KMS-11 (cell line): ENCODE data around the gene KCTD3.

ENCODE experiments used
- H2AFZ ChIP-seq: fragments of 200-600 bp; sonication (generic); 2 replicates; pipeline ENCODE4 v1.6.1; 2016; ENCODE audit warnings: antibody characterized with exemption, mixed run types, low read depth
- H3K27ac ChIP-seq: fragments of 200-600 bp; sonication (generic); 2 replicates; pipeline ENCODE4 v1.6.1; 2016; ENCODE audit warnings: mild to moderate bottlenecking, mixed run types
- H3K27me3 ChIP-seq: fragments of 200-600 bp; sonication (generic); 2 replicates; pipeline ENCODE4 v1.6.1; 2017; ENCODE audit warnings: mild to moderate bottlenecking, low read depth, mixed run types, moderate library complexity; ENCODE audit not compliant: insufficient read depth
- H3K36me3 ChIP-seq: fragments of 200-600 bp; sonication (generic); 2 replicates; pipeline ENCODE4 v1.6.1; 2017; ENCODE audit warnings: mild to moderate bottlenecking, mixed run types; ENCODE audit not compliant: insufficient read depth
- H3K4me1 ChIP-seq: fragments of 200-600 bp; sonication (generic); 2 replicates; pipeline ENCODE4 v1.6.1; 2016; ENCODE audit warnings: mild to moderate bottlenecking, low read depth, mixed run types; ENCODE audit not compliant: poor library complexity, severe bottlenecking
- H3K4me2 ChIP-seq: fragments of 200-600 bp; sonication (generic); 2 replicates; pipeline ENCODE4 v1.7.0; 2016; ENCODE audit warnings: mild to moderate bottlenecking, mixed run types
- H3K4me3 ChIP-seq: fragments of 200-600 bp; sonication (generic); IDR thresholded peaks from 2 replicates; pipeline ENCODE4 v1.6.1; 2017; ENCODE audit warnings: low read depth, low read length, mixed read lengths; ENCODE audit not compliant: insufficient read depth
- H3K79me2 ChIP-seq: fragments of 200-600 bp; sonication (generic); 2 replicates; pipeline ENCODE4 v1.6.1; 2016; ENCODE audit warnings: low read depth, mixed run types; ENCODE audit not compliant: insufficient read depth
- H3K9ac ChIP-seq: fragments of 200-600 bp; sonication (generic); 2 replicates; pipeline ENCODE4 v1.6.1; 2016; ENCODE audit warnings: mild to moderate bottlenecking, mixed run types
- H4K20me1 ChIP-seq: fragments of 200-600 bp; sonication (generic); 2 replicates; pipeline ENCODE4 v1.6.1; 2016; ENCODE audit warnings: mild to moderate bottlenecking, mixed run types; ENCODE audit not compliant: insufficient read depth
- CTCF ChIP-seq: fragments of 200-600 bp; sonication (generic); conservative IDR thresholded peaks from 2 replicates; pipeline ENCODE4 v1.6.1; 2017; ENCODE audit warnings: low read depth, mild to moderate bottlenecking, antibody characterized with exemption, low read length, moderate library complexity, mixed read lengths

The KCTD3 gene

GRCh38 chr1:215529111-215529510 is 38.0 kb upstream of the KCTD3 start:
- H2AFZ ChIP-seq: no peak overlapping the region
- no peaks in the 10 kb centered on the region for H3K79me2 ChIP-seq
- H3K4me3 ChIP-seq: no peak overlapping the region
- TF ChIP-seq CTCF: no peak
- H3K27ac ChIP-seq: no peak overlapping the region
- H3K36me3 ChIP-seq: no peaks in the 10 kb centered on the region
- no peaks in the 10 kb centered on the region for H3K27me3 ChIP-seq
- H3K4me1 ChIP-seq: no peaks in the 10 kb centered on the region
- no peaks in the 10 kb centered on the region for H4K20me1 ChIP-seq
- H3K9ac ChIP-seq: no peak overlapping the region
- H3K4me2 ChIP-seq: no peak overlapping the region

GRCh38 chr1:215529571-215529970 is 37.5 kb upstream of the KCTD3 start:
- Histone ChIP-seq H3K36me3 (no peaks in the 10 kb centered on the region), H4K20me1 (no peaks in the 10 kb centered on the region), H3K4me2 (no peak overlapping the region), H3K9ac (no peak overlapping the region), H3K27me3 (no peaks in the 10 kb centered on the region), H2AFZ (no peak overlapping the region), H3K27ac (no peak overlapping the region), H3K4me3 (no peak overlapping the region), H3K79me2 (no peaks in the 10 kb centered on the region), H3K4me1 (no peaks in the 10 kb centered on the region)
- no peak for TF ChIP-seq CTCF

- no peak overlapping the region for H3K27ac ChIP-seq
- no peaks in the 10 kb centered on the region for H3K36me3 ChIP-seq
- H4K20me1 ChIP-seq: no peaks in the 10 kb centered on the region
- H3K4me2 ChIP-seq: no peak overlapping the region
- no peaks in the 10 kb centered on the region for H3K4me1 ChIP-seq
- no peak overlapping the region for H3K4me3 ChIP-seq
- H3K9ac ChIP-seq: no peak overlapping the region
- no peaks in the 10 kb centered on the region for H3K79me2 ChIP-seq
- no peaks in the 10 kb centered on the region for H3K27me3 ChIP-seq
- no peak overlapping the region for H2AFZ ChIP-seq
- no peak for TF ChIP-seq CTCF
Observed at GRCh38 chr1:215530401-215530984, 36.6 kb upstream of the KCTD3 start.

- Histone ChIP-seq H4K20me1 (no peaks in the 10 kb centered on the region), H3K36me3 (no peaks in the 10 kb centered on the region)
- no peak for TF ChIP-seq CTCF
Observed at GRCh38 chr1:215539803-215540570, 27.1 kb upstream of the KCTD3 start.

More at GRCh38 chr1:215539803-215540570, 27.1 kb upstream of the KCTD3 start:
- Histone ChIP-seq H3K4me3 (no peak overlapping the region), H3K27ac (no peak overlapping the region), H3K4me1 (no peaks in the 10 kb centered on the region), H2AFZ (no peak overlapping the region), H3K4me2 (no peak overlapping the region), H3K79me2 (no peaks in the 10 kb centered on the region), H3K9ac (no peak overlapping the region), H3K27me3 (no peaks in the 10 kb centered on the region)
